ENCODE data around the gene OXCT2.

Gene OXCT2

DNA sequence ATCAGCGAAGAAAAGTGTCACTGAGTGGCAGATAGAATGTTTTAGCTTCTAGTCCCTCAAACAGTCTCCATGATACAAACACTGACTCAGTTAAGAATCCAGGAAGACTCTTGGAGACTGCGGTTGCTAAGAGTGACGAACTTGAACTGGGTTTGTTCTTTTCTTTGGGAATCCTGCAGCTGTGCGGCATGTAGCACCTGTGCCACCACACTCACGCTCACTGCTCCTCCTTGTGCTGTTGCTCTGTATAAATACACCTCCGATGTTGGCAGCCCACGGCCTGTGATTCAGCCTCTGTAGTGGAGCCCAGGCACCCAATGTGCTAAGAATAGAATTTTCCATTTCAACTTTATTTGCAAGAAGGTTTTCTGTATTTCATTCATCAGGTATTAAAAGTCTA, 38.0 kb downstream of the OXCT2 start:
- no peak for DNase-seq (ENCODE audit: low read depth)

- DNase-seq (ENCODE audit: low read depth): no peak
Observed at GRCh38 chr1:39732730-39733129, 38.4 kb downstream of the OXCT2 start.

DNA sequence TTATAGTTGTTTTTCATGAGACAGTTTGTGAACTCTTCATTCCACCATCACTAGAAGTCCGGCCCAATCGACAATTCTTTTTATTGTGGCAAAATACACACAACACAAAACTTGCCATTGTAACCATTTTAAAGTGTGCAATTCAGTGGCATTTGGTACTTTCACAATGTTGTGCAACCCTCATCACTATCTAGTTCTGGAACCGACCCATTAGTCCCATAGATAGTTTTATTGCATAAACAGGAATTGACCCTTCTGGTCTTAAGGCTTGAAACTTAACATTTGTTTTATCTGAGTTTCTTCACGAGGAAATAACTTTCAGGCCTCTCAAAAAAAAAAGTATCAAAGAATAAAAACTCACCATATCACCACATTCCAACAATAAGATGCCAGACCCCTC, 41.3 kb downstream of the OXCT2 start:
- no peak for DNase-seq (ENCODE audit: low read depth)

DNA sequence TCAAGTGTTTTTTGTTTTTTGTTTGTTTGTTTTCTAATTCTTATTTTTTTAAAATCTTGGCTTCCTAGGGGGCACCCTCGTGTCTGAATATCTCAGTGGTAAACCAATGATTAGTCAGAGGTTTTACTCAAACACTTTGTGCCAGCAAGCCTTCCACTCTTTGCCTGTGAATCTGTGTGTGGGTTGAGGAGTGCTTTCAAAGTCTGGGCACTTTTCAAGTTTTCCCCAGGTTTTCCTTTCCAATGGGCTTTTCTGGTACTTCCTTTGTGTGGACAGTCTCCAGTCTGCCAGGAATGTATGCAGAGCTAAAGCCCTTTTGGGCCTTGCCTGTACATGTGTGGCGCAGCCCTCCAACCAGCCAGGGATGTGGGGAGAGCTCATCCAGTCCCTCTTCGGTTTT, 42.1 kb downstream of the OXCT2 start:
- DNase-seq (ENCODE audit: low read depth): no peak

DNA sequence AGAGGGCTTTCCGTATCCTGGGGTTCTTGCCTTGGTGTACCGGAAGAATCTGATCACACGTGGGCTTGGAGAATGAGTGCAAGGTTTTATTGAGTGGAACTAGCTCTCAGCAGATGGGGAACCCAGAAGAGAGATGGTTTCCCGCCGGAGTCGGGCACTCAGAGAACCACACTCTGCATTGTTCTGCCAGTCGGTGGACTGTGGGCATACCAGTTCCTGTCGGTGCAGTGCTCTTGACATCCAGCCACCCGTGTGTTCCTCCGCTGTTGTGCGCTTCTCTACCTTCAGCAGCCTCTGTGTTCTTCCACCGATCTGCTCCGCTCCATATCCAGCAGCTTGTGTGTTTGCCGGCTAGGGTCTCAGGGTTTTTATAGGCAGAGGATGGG, 43.2 kb downstream of the OXCT2 start:
- no peak for DNase-seq (ENCODE audit: low read depth)

- no peak for DNase-seq (ENCODE audit: low read depth)
Observed at GRCh38 chr1:39727221-39727931, 43.8 kb downstream of the OXCT2 start.

- no peak for DNase-seq (ENCODE audit: low read depth)
Observed at GRCh38 chr1:39726600-39726999, 44.5 kb downstream of the OXCT2 start.

DNA sequence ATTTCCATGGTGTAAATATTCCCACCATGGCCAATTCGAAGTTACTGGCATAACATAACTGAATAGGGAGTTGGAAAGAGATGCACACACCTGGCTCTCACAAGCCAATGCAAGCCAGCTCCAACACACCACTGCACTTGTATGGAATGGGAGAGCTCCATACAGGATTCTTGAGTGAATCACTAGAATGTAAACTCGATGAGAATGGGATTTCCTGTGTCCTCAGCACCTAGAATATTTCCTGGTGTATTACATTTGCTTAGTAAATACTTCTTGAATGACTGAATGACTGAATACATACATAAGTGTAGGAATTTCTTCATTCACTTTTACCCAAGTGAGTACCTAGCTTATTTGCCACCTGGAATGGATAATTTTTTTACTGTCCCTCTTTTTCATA, 48.7 kb downstream of the OXCT2 start:
- DNase-seq (ENCODE audit: low read depth): no peak

DNA sequence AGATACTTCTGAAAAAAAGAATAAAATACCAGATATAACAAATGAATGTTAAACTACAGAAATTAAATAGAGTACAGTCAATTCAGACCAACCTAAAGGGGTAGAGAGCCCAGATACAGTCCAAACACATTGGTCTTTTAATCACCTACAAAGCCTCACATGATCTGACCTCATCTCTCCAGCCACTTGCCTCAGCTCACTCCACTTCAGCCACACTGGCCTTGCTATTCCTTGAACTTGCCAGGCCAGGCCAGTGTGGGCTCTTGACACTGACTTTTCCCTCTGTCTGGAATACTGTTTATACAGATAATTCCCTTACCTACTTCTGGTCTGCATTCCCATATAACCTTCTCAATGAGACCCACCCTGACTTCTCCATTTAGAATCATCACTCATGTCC, 49.5 kb downstream of the OXCT2 start:
- DNase-seq (ENCODE audit: low read depth): no peak

DNA sequence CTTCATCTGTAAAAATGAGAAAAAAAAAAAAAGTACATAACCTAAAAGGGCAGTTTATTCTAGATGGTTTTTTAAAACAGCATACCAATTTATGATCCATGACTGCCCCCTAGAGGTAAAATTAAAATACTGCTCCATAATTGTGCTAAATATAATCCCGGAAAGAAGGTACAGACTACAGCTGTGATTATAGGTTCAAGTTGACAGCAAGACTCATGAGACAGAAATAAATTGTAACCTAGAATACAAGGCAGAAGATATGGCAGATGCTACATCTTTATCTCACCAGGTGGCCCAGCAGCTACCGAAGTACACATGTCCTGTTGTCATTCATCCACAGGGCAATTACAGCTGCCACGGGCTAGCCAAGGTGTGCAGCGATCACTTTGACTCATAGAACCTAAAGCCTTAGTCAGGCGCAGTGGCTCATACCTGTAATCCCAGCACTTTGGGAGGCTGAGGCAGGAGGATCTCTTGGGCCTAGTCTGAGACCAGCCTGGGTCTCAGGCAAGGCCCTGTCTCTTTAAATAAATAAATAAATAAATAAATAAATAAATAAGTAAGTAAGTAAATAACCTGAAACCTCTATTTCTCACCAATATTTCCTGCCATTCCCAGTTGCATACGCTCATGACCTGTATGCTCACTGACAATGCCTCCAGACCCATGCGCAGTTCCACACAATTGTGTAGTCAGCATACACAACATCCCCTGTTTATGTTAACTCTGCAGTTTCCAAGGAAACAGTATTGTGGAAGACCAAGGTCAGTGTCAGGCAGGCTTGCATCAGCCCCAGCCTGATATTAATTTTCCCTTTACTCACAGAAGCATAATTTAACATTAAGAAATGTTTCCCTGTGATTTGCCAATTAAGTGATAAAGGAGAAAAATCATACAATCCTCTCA, 50.8 kb downstream of the OXCT2 start:
- DNase-seq (ENCODE audit: low read depth): no peak
